Esophagus muscularis mucosa (tissue), 4 donors: Measurements from ENCODE around the gene ST6GAL1. TPM values are rescaled to one million over a fixed set of nuclear protein-coding genes. Genes with fewer than 3 reads are reported as not detected.
"Not testable (repeated sequence)": the region's sequence is repeated elsewhere in the genome, so short reads cannot be mapped to it uniquely, and the experiment has no call there.

ENCODE experiments used
- DNase-seq: peaks from one replicate; pipeline ENCODE4 v3.0.0-alpha.2; 2017; ENCODE audit errors: extremely low spot score
- H3K27ac ChIP-seq, 4 donors: fragments of 200-600 bp; sonication (generic); replicated peaks in 1 of 4; 1 replicate in 3 of 4; 2 replicates in 1 of 4; pipeline ENCODE4 v1.5.1; 2016 to 2019; ENCODE audit warnings: mild to moderate bottlenecking in 1 of 4
- H3K27me3 ChIP-seq, 4 donors: fragments of 200-600 bp; sonication (generic); one replicate each; pipeline versions ENCODE4 v1.5.1 to v1.6.0; 2016 to 2019
- H3K36me3 ChIP-seq, 4 donors: fragments of 200-600 bp; sonication (generic); one replicate each; pipeline ENCODE4 v1.5.1; 2016 to 2019
- H3K4me1 ChIP-seq, 4 donors: fragments of 200-600 bp; sonication (generic); one replicate each; pipeline ENCODE4 v1.5.1; 2016 to 2019
- H3K4me3 ChIP-seq, 4 donors: fragments of 200-600 bp; sonication (generic); 1 replicate in 2 of 4; 2 replicates in 2 of 4; pipeline ENCODE4 v1.5.1; 2016 to 2019; ENCODE audit warnings: mild to moderate bottlenecking in 4 of 4, moderate library complexity in 1 of 4
- H3K9me3 ChIP-seq, 4 donors: fragments of 200-600 bp; sonication (generic); 1 replicate in 3 of 4; 2 replicates in 1 of 4; pipeline ENCODE4 v1.5.1; 2016 to 2019
- EP300 ChIP-seq: sonication (generic); formaldehyde crosslinking; IDR thresholded peaks from one replicate; pipeline ENCODE4 v1.6.1; 2017; ENCODE audit warnings: antibody characterized with exemption
- POLR2A ChIP-seq: fragments of 450-650 bp; IDR thresholded peaks from one replicate; pipeline ENCODE4 v1.6.1; 2017; ENCODE audit warnings: antibody characterized with exemption, moderate library complexity, mild to moderate bottlenecking, low read depth
- POLR2AphosphoS5 ChIP-seq, 2 donors: sonication (generic); formaldehyde crosslinking; IDR thresholded peaks; one replicate each; pipeline ENCODE4 v1.6.1; 2017; ENCODE audit warnings: antibody characterized with exemption in 2 of 2
- WGBS: methylation state at CpG from one replicate; pipeline ENCODE4 v1.1.5; 2018; 5-methylcytosine and 5-hydroxymethylcytosine counted together
- intact Hi-C: fragments of 100-400 bp; cut with DNase I; formaldehyde crosslinking; loops from one replicate; pipeline ENCODE4 v1.15.1; 2023
- total RNA-seq, 4 donors: library from RNA; depleted of rRNA; stranded (reverse); fragments of >200 nt; gene quantifications; one replicate each; pipeline versions ENCODE4 v1.1.0 to v1.2.1, GENCODE V29; 2016
- TF ChIP-seq, protein P1 (sequence below), 3 experiments: fragments of 200-600 bp in 2 of 3; fragments of 450-650 bp in 1 of 3; sonication (generic) in 2 of 3; IDR thresholded peaks; one replicate each; pipeline ENCODE4 v1.5.1; 2017 to 2019; ENCODE audit warnings: antibody characterized with exemption in 3 of 3, mild to moderate bottlenecking in 2 of 3, moderate library complexity in 1 of 3

ST6GAL1 gene
- total RNA-seq, 4 donors from 2014 or later = 15.4 to 29.6 (median 24.4) TPM

DNA sequence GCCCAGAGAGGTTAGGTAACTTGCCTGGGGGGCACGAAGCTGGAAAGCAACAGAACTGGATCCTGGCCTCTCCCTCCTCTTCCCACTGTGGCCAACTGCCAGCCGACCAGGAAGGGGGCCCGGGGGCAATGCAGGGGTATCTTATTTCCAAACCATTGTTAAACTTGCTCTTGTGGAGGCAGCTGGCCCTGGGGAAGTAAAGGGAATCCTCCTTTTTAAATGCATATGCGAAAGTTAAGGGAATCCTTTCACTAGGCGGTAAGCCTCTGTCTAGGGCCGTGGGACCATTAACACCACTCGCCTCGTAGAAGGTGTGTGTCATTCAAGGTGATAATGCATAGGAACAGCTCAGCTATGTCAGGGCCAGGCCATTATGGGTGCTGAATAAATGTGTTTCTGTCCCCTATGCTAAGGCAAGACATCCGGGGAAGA, 68.6 kb downstream of the ST6GAL1 start:
- TF ChIP-seq POLR2A = no peak
- no peak overlapping the region for H3K4me3 ChIP-seq
- no peaks in the 10 kb centered on the region for H3K9me3 ChIP-seq
- peaks cover 0 to 18% (median 0%) of the 10 kb centered on the region in 4 donors for H3K4me1 ChIP-seq
- no peaks in the 10 kb centered on the region for H3K27me3 ChIP-seq
- no peaks in the 10 kb centered on the region for H3K36me3 ChIP-seq
- no peak for DNase-seq
- intact Hi-C loops = no loop called here
- no peak overlapping the region for H3K27ac ChIP-seq
- WGBS = 91% methylated on average over 9 of the region's 9 CpGs

DNA sequence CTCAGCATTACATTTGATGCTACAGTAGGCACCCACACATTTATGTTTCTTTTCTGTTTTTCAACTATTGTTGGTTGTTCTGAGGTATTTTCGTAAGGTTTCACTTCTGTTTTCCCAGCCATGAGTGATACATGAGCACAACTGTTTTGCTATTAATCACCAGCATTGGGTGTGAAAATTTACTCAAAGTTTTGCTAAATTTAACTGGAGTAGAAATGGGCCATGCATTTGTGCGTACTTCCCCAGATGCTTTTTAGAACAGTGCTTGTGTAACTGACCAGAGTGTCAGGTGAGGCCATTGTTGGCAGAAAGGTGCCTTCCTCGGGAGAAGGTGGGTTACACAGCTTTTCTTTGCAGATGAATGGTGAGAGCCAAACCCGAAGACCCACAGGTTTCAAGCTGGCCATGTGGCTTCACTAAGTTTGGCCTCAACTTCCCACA, 70.4 kb downstream of the ST6GAL1 start:
- 88% methylated on average over 4 of the region's 4 CpGs for WGBS
- H3K4me1 ChIP-seq = peaks cover 0 to 23% (median 0%) of the 10 kb centered on the region in 4 donors
- H3K27ac ChIP-seq = no peak overlapping the region
- no peaks in the 10 kb centered on the region for H3K9me3 ChIP-seq
- no peaks in the 10 kb centered on the region for H3K36me3 ChIP-seq
- no peaks in the 10 kb centered on the region for H3K27me3 ChIP-seq
- no peak for DNase-seq
- intact Hi-C loops = no loop called here
- TF ChIP-seq EP300 = no peak
- TF ChIP-seq, protein P1, sequence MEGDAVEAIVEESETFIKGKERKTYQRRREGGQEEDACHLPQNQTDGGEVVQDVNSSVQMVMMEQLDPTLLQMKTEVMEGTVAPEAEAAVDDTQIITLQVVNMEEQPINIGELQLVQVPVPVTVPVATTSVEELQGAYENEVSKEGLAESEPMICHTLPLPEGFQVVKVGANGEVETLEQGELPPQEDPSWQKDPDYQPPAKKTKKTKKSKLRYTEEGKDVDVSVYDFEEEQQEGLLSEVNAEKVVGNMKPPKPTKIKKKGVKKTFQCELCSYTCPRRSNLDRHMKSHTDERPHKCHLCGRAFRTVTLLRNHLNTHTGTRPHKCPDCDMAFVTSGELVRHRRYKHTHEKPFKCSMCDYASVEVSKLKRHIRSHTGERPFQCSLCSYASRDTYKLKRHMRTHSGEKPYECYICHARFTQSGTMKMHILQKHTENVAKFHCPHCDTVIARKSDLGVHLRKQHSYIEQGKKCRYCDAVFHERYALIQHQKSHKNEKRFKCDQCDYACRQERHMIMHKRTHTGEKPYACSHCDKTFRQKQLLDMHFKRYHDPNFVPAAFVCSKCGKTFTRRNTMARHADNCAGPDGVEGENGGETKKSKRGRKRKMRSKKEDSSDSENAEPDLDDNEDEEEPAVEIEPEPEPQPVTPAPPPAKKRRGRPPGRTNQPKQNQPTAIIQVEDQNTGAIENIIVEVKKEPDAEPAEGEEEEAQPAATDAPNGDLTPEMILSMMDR (IDR thresholded peaks at IDR 0.05) = no peak
- no peak for TF ChIP-seq POLR2A
- TF ChIP-seq POLR2AphosphoS5 (IDR thresholded peaks at IDR 0.05) = no peak
- H3K4me3 ChIP-seq = no peak overlapping the region

DNA sequence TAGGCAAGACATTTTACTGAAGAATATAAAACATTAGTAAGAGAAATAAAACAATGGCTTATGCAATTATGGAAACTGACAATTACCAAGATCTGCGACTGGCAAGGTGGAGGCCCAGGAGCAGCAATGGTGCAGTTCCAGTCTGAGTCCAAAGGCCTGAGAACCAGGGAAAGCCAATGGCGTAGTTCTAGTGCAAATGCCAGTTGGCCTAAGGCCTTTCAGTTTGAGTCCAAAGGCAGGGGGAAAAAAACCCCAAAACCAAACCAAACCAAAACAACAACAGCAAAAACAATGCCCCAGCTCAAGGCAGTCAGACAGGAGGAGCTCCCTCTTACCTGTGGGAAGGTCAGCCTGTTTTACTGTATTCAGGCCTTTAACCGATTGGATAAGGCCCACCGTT, 72.6 kb downstream of the ST6GAL1 start:
- H3K4me1 ChIP-seq = peaks cover 0 to 11% (median 0%) of the 10 kb centered on the region in 4 donors
- H3K4me3 ChIP-seq = no peak overlapping the region
- no peaks in the 10 kb centered on the region for H3K9me3 ChIP-seq
- H3K27me3 ChIP-seq = no peaks in the 10 kb centered on the region
- H3K36me3 ChIP-seq = no peaks in the 10 kb centered on the region
- intact Hi-C loops = no loop called here
- no peak overlapping the region for H3K27ac ChIP-seq
- WGBS = 98% methylated on average over 4 of the region's 4 CpGs
- DNase-seq = no peak
- TF ChIP-seq EP300 (no peak), POLR2AphosphoS5 (IDR thresholded peaks at IDR 0.05) (no peak), POLR2A (no peak)
- TF ChIP-seq, protein P1 (IDR thresholded peaks at IDR 0.05) = no peak

DNA sequence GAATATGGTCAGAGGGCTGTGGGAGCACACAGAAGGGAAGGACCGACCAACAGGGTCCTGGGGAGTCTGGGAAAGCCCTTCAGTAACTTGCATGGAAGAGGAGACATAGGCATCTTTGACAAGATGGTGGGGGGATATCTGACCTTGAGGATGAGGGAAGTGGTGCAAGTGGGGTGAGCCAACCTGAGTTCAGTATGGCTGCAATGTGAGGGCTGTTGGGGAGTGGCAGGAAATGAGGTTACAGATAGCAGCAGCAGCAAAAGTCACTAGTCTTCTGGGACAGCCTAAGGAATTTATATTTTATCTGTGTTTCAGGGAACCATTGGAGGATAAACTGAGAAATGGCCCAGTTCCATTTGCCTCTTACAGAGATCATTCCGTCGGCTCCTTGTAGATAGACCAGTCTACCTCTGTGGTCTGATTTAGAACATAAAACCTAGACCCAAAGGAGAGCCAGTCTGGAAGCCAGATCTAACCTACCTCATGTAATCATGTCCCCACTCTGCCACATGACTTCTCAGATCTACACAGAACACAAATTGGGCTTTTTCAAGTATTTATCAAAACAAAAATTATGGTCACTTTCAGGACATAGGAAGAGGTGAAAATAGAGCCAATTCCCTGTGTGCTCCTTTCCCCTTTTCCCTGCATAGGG, 75.6 kb downstream of the ST6GAL1 start:
- Histone ChIP-seq H3K9me3 (peaks cover 0 to 7% (median 0%) of the 10 kb centered on the region in 4 donors), H3K4me1 (peaks cover 0 to 5% (median 2%) of the 10 kb centered on the region in 4 donors), H3K4me3 (no peak overlapping the region), H3K27me3 (no peaks in the 10 kb centered on the region), H3K27ac (no peak overlapping the region), H3K36me3 (no peaks in the 10 kb centered on the region)
- 97% methylated on average over 3 of the region's 3 CpGs for WGBS
- intact Hi-C loops = no loop called here
- TF ChIP-seq, protein P1 (IDR thresholded peaks at IDR 0.05) = no peak
- TF ChIP-seq EP300 (no peak), POLR2AphosphoS5 (IDR thresholded peaks at IDR 0.05) (no peak), POLR2A (no peak)
- no peak for DNase-seq

DNA sequence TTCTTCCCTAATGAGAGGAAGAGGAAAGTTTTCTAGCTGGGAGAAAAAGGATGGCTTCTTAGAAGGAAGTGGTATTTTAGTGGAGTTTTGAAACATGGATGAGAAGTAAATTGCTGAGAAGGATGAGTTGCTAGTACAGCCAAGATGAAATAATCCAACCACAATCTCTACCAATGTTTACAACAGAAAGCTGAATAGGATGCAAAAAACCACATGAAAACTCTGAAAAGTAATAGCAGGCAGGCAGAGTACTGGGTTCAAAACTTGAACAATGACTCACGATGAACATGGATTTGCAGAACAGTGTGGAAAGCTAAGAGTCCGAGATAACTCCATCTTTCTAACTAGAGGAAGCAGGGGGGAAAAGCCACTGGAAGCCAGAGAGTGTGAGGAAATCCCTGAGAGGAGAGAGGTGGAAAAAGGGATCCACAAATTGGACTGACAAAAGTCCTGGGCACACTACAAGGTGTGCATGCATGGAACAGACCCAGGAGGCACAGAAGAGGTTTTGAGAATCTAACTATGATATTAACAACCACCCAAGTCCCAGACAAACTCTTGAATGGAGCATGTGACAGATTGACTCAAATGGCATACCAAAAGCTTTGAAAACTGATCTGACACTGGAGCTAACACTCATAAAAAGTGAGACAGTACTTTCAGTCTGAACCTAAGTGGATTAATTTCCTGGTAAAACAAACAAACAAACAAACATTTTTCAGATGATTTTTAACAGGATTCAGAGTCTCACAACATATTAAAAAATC, 76.7 kb downstream of the ST6GAL1 start:
- TF ChIP-seq, protein P1 (IDR thresholded peaks at IDR 0.05) = no peak
- TF ChIP-seq POLR2A (no peak), EP300 (no peak), POLR2AphosphoS5 (IDR thresholded peaks at IDR 0.05) (no peak)
- intact Hi-C loops = no loop called here
- DNase-seq = no peak
- no peak overlapping the region for H3K27ac ChIP-seq
- no peaks in the 10 kb centered on the region for H3K36me3 ChIP-seq
- no peaks in the 10 kb centered on the region for H3K27me3 ChIP-seq
- no peak overlapping the region for H3K4me3 ChIP-seq
- H3K9me3 ChIP-seq = peaks cover 0 to 7% (median 0%) of the 10 kb centered on the region in 4 donors
- 76% methylated on average over 2 of the region's 2 CpGs for WGBS
- H3K4me1 ChIP-seq = peaks cover 0 to 10% (median 2%) of the 10 kb centered on the region in 4 donors

DNA sequence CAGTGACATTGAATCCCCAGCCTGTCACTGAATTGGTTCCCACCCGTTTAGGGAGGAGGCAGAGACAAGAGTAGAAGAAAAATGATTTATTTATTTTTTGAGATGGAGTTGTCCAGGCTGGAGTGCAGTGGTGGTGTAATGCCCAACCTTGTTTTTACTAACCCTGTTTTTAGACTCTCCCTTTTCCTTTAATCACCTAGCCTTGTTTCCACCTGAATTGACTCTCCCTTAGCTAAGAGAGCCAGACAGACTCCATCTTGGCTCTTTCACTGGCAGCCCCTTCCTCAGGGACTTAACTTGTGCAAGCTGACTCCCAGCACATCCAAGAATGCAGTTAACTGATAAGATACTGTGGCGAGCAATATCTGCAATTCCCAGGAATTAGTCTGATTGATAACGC, 80.1 kb downstream of the ST6GAL1 start:
- H3K27ac ChIP-seq, H3K27me3 ChIP-seq, H3K36me3 ChIP-seq, intact Hi-C loops, H3K4me3 ChIP-seq, H3K9me3 ChIP-seq, DNase-seq: not testable (repeated sequence)
- WGBS = 68% methylated on average over 3 of the region's 3 CpGs
- H3K4me1 ChIP-seq = peaks cover 5 to 34% (median 24%) of the 10 kb centered on the region in 4 donors
